Neutrophil (primary cell): ENCODE results near the gene VAPA.

ENCODE experiments used
- H3K27ac ChIP-seq: fragments of 200-600 bp; sonication (generic); 2 replicates; pipeline ENCODE4 v1.5.1; 2016; ENCODE audit warnings: mild to moderate bottlenecking, moderate library complexity
- H3K27me3 ChIP-seq: fragments of 200-600 bp; sonication (generic); 2 replicates; pipeline ENCODE4 v1.6.0; 2016; ENCODE audit warnings: mild to moderate bottlenecking
- H3K36me3 ChIP-seq: fragments of 200-600 bp; sonication (generic); 2 replicates; pipeline ENCODE4 v1.5.1; 2017
- H3K4me1 ChIP-seq, 2 experiments: fragments of 200-600 bp in 1 of 2; sonication (generic) in 1 of 2; 1 replicate in 1 of 2; 2 replicates in 1 of 2; pipeline versions ENCODE4 v1.5.1 to v1.6.1; 2013 to 2016; ENCODE audit warnings: low read depth in 1 of 2, low read length in 1 of 2, mild to moderate bottlenecking in 1 of 2, moderate library complexity in 1 of 2; ENCODE audit not compliant: control insufficient read depth in 1 of 2, insufficient read depth in 1 of 2
- H3K4me3 ChIP-seq, 2 experiments: fragments of 200-600 bp in 1 of 2; sonication (generic) in 1 of 2; 1 replicate in 1 of 2; 2 replicates in 1 of 2; pipeline ENCODE4 v1.5.1; 2013 to 2016; ENCODE audit warnings: low read depth in 1 of 2, low read length in 1 of 2, mild to moderate bottlenecking in 1 of 2, moderate library complexity in 1 of 2
- H3K9me3 ChIP-seq: fragments of 200-600 bp; sonication (generic); 2 replicates; pipeline ENCODE4 v1.5.1; 2016
- CTCF ChIP-seq: fragments of 200-600 bp; sonication (generic); IDR thresholded peaks from 2 replicates; pipeline ENCODE4 v1.5.1; 2016; ENCODE audit warnings: antibody characterized with exemption

VAPA gene

GRCh38 chr18:9973470-9973869 lies 59.7 kb downstream of the VAPA start:
- no peak overlapping the region for H3K4me3 ChIP-seq
- no peak overlapping the region for H3K27ac ChIP-seq
- peaks cover 15% of the 10 kb centered on the region in 2 experiments for H3K4me1 ChIP-seq
- H3K27me3 ChIP-seq: peaks cover 24% of the 10 kb centered on the region
- H3K9me3 ChIP-seq: no peaks in the 10 kb centered on the region
- TF ChIP-seq CTCF: no peak
- H3K36me3 ChIP-seq: no peaks in the 10 kb centered on the region

DNA sequence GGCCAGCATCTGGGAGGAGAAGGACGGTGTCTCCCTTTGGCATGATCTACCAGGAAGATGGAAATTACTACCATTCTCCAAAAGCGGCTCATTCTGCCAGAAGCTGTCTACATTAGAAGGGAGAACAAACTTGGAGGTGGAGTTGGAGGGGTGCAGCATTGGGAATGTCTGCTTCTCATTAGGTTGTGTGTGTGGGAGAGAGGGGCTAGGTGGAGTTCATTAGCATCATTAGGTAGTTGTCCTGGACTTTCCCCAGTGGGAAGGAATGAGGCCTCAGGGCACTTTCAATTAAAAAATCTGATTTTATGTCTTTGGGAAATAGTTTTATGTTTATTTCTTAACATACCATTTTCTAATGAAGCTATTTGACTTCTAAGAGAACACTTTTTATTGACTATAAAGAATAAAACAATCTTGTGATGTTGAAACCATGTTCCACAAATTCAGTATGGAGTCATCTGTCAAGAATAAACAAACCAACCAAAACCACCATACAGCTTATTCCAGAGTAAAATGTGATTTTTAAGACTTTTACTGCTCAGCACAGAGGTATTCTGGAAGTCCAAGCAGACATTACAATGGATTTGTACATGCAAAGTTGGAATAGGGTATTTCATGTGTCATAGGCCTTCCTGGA lies 60.6 kb downstream of the VAPA start:
- Histone ChIP-seq H3K9me3 (no peaks in the 10 kb centered on the region), H3K27ac (no peak overlapping the region), H3K4me3 (no peak overlapping the region), H3K36me3 (no peaks in the 10 kb centered on the region), H3K27me3 (peaks cover 15% of the 10 kb centered on the region), H3K4me1 (peaks cover 6% of the 10 kb centered on the region in 2 experiments)
- TF ChIP-seq CTCF: no peak

DNA sequence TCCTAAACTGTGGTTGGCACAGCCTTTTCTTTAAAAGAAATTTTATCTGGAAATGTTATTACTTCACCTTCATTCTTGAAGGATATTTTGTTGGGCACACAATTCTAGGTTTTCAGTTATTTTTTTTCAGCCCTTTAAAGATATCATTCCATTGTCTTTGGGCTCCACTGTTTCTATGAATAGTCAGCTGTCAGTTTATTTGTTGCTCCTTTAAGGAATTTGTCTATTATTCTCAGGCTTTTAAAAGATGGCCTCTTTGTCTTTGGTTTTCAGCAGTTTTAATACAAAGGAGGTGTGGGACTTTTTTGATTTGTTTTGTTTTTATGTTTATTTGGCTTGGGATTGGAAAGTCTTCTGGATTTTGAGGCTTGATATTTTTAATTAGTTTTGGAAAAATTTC lies 61.8 kb downstream of the VAPA start:
- no peak for TF ChIP-seq CTCF
- Histone ChIP-seq H3K27me3 (peaks cover 2% of the 10 kb centered on the region), H3K4me3 (no peak overlapping the region), H3K27ac (no peak overlapping the region), H3K4me1 (no peaks in the 10 kb centered on the region), H3K36me3 (no peaks in the 10 kb centered on the region), H3K9me3 (no peaks in the 10 kb centered on the region)

GRCh38 chr18:9982711-9983110 lies 68.9 kb downstream of the VAPA start:
- Histone ChIP-seq H3K27ac (no peak overlapping the region), H3K9me3 (no peaks in the 10 kb centered on the region), H3K27me3 (no peaks in the 10 kb centered on the region), H3K4me1 (no peaks in the 10 kb centered on the region), H3K4me3 (no peak overlapping the region), H3K36me3 (no peaks in the 10 kb centered on the region)
- TF ChIP-seq CTCF: no peak

DNA sequence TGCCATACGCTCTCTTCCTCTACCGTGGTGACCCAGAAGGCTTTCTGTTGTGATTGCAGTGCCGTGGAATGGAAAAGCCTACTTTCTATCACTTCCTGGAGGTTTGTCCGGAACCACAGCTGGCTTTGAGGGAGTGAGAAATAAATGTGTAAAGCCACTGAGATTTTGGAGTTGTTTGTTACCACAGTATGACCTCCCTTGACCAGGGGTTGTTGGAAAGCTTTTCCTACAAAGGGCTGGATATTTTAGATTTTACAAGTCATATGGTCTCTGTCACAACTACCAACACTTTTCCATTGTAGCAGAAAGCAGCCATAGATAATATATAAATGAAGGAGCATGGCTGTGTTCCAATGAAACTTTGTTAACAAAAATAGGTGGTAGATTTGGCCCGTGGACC lies 70.3 kb downstream of the VAPA start:
- Histone ChIP-seq H3K36me3 (no peaks in the 10 kb centered on the region), H3K9me3 (no peaks in the 10 kb centered on the region), H3K4me1 (no peaks in the 10 kb centered on the region), H3K4me3 (no peak overlapping the region), H3K27ac (no peak overlapping the region), H3K27me3 (no peaks in the 10 kb centered on the region)
- TF ChIP-seq CTCF: no peak
